ENCODE results near the gene TTC13. TPM values are rescaled to one million over a fixed set of nuclear protein-coding genes. Genes with fewer than 3 reads are reported as not detected.

The TTC13 gene
- total RNA-seq, 1 donor from 2014 or later, result 20.7 TPM

- intact Hi-C loops (cut with micrococcal nuclease), result no loop called here
- Mint-ChIP-seq H3K27me3 (ENCODE audit: insufficient read depth) (peaks cover 16% of the 10 kb centered on the region), H3K27ac (no peak overlapping the region), H3K9me3 (no peaks in the 10 kb centered on the region), H3K4me3 (no peak overlapping the region), H3K4me1 (ENCODE audit: low read depth) (no peaks in the 10 kb centered on the region), H3K36me3 (ENCODE audit: low read depth) (no peaks in the 10 kb centered on the region)
- no peak for DNase-seq (ENCODE audit: low spot score)
Measured at GRCh38 chr1:230892018-230892491, 86.6 kb downstream of the TTC13 start.

GRCh38 chr1:230891413-230891812, 87.2 kb downstream of the TTC13 start:
- H3K36me3 Mint-ChIP-seq (ENCODE audit: low read depth), result no peaks in the 10 kb centered on the region
- H3K4me1 Mint-ChIP-seq (ENCODE audit: low read depth), result no peaks in the 10 kb centered on the region
- H3K27ac Mint-ChIP-seq, result no peak overlapping the region
- intact Hi-C loops (cut with micrococcal nuclease), result no loop called here
- no peak overlapping the region for H3K4me3 Mint-ChIP-seq
- H3K9me3 Mint-ChIP-seq, result no peaks in the 10 kb centered on the region
- DNase-seq (ENCODE audit: low spot score), result no peak
- H3K27me3 Mint-ChIP-seq (ENCODE audit: insufficient read depth), result peaks cover 16% of the 10 kb centered on the region

GRCh38 chr1:230884646-230885045, 94.0 kb downstream of the TTC13 start:
- H3K36me3 Mint-ChIP-seq (ENCODE audit: low read depth), result no peaks in the 10 kb centered on the region
- no peaks in the 10 kb centered on the region for H3K4me1 Mint-ChIP-seq (ENCODE audit: low read depth)
- peaks cover 21% of the 10 kb centered on the region for H3K27me3 Mint-ChIP-seq (ENCODE audit: insufficient read depth)
- H3K4me3 Mint-ChIP-seq, result no peak overlapping the region
- intact Hi-C loops (cut with micrococcal nuclease), result no loop called here
- DNase-seq (ENCODE audit: low spot score), result no peak
- no peak overlapping the region for H3K27ac Mint-ChIP-seq
- H3K9me3 Mint-ChIP-seq, result peaks cover 4% of the 10 kb centered on the region

- H3K4me1 Mint-ChIP-seq (ENCODE audit: low read depth), result no peaks in the 10 kb centered on the region
- H3K27me3 Mint-ChIP-seq (ENCODE audit: insufficient read depth), result peaks cover 25% of the 10 kb centered on the region
- no peaks in the 10 kb centered on the region for H3K36me3 Mint-ChIP-seq (ENCODE audit: low read depth)
- H3K27ac Mint-ChIP-seq, result no peak overlapping the region
- H3K4me3 Mint-ChIP-seq, result no peak overlapping the region
- intact Hi-C loops (cut with micrococcal nuclease), result no loop called here
- peaks cover 4% of the 10 kb centered on the region for H3K9me3 Mint-ChIP-seq
- no peak for DNase-seq (ENCODE audit: low spot score)
Measured at GRCh38 chr1:230883967-230884366, 94.7 kb downstream of the TTC13 start.

- Mint-ChIP-seq H3K4me1 (ENCODE audit: low read depth) (no peaks in the 10 kb centered on the region), H3K36me3 (ENCODE audit: low read depth) (no peaks in the 10 kb centered on the region), H3K4me3 (no peak overlapping the region), H3K27ac (no peak overlapping the region), H3K27me3 (ENCODE audit: insufficient read depth) (peaks cover 42% of the 10 kb centered on the region), H3K9me3 (no peaks in the 10 kb centered on the region)
- DNase-seq (ENCODE audit: low spot score), result no peak
- intact Hi-C loops (cut with micrococcal nuclease), result no loop called here
Measured at GRCh38 chr1:230879778-230880177, 98.9 kb downstream of the TTC13 start.

- H3K4me1 Mint-ChIP-seq (ENCODE audit: low read depth), result no peaks in the 10 kb centered on the region
- H3K9me3 Mint-ChIP-seq, result no peaks in the 10 kb centered on the region
- H3K27ac Mint-ChIP-seq, result no peak overlapping the region
- H3K36me3 Mint-ChIP-seq (ENCODE audit: low read depth), result no peaks in the 10 kb centered on the region
- DNase-seq (ENCODE audit: low spot score), result no peak
- no peak overlapping the region for H3K4me3 Mint-ChIP-seq
- H3K27me3 Mint-ChIP-seq (ENCODE audit: insufficient read depth), result peaks cover 43% of the 10 kb centered on the region
- intact Hi-C loops (cut with micrococcal nuclease), result no loop called here
Measured at GRCh38 chr1:230878591-230878990, 100.1 kb downstream of the TTC13 start.

GRCh38 chr1:230877924-230878590, 100.6 kb downstream of the TTC13 start:
- intact Hi-C loops (cut with micrococcal nuclease), result no loop called here
- H3K27me3 Mint-ChIP-seq (ENCODE audit: insufficient read depth), result peaks cover 43% of the 10 kb centered on the region

GRCh38 chr1:230877146-230877923, 101.3 kb downstream of the TTC13 start:
- no peak overlapping the region for H3K4me3 Mint-ChIP-seq
- H3K27ac Mint-ChIP-seq, result no peak overlapping the region
- DNase-seq (ENCODE audit: low spot score), result no peak
- H3K4me1 Mint-ChIP-seq (ENCODE audit: low read depth), result no peaks in the 10 kb centered on the region
- H3K27me3 Mint-ChIP-seq (ENCODE audit: insufficient read depth), result peaks cover 42% of the 10 kb centered on the region
- intact Hi-C loops (cut with micrococcal nuclease), result no loop called here
- H3K9me3 Mint-ChIP-seq, result no peaks in the 10 kb centered on the region
- H3K36me3 Mint-ChIP-seq (ENCODE audit: low read depth), result no peaks in the 10 kb centered on the region

More at GRCh38 chr1:230877924-230878590, 100.6 kb downstream of the TTC13 start:
- no peak overlapping the region for H3K27ac Mint-ChIP-seq
- H3K9me3 Mint-ChIP-seq, result no peaks in the 10 kb centered on the region
- DNase-seq (ENCODE audit: low spot score), result no peak
- H3K36me3 Mint-ChIP-seq (ENCODE audit: low read depth), result no peaks in the 10 kb centered on the region
- H3K4me1 Mint-ChIP-seq (ENCODE audit: low read depth), result no peaks in the 10 kb centered on the region
- no peak overlapping the region for H3K4me3 Mint-ChIP-seq

- H3K27ac Mint-ChIP-seq, result no peak overlapping the region
- intact Hi-C loops (cut with micrococcal nuclease), result no loop called here
- H3K27me3 Mint-ChIP-seq (ENCODE audit: insufficient read depth), result peaks cover 41% of the 10 kb centered on the region
- no peak for DNase-seq (ENCODE audit: low spot score)
- no peaks in the 10 kb centered on the region for H3K4me1 Mint-ChIP-seq (ENCODE audit: low read depth)
- no peaks in the 10 kb centered on the region for H3K36me3 Mint-ChIP-seq (ENCODE audit: low read depth)
- H3K9me3 Mint-ChIP-seq, result no peaks in the 10 kb centered on the region
- no peak overlapping the region for H3K4me3 Mint-ChIP-seq
Measured at GRCh38 chr1:230876660-230877059, 102.0 kb downstream of the TTC13 start.

GRCh38 chr1:230875370-230875769, 103.3 kb downstream of the TTC13 start:
- Mint-ChIP-seq H3K36me3 (ENCODE audit: low read depth) (no peaks in the 10 kb centered on the region), H3K4me3 (no peak overlapping the region), H3K27ac (no peak overlapping the region), H3K4me1 (ENCODE audit: low read depth) (no peaks in the 10 kb centered on the region), H3K9me3 (no peaks in the 10 kb centered on the region), H3K27me3 (ENCODE audit: insufficient read depth) (peaks cover 47% of the 10 kb centered on the region)
- intact Hi-C loops (cut with micrococcal nuclease), result no loop called here
- DNase-seq (ENCODE audit: low spot score), result no peak

GRCh38 chr1:230870916-230871315, 107.7 kb downstream of the TTC13 start:
- Mint-ChIP-seq H3K27ac (no peak overlapping the region), H3K27me3 (ENCODE audit: insufficient read depth) (peaks cover 44% of the 10 kb centered on the region), H3K9me3 (no peaks in the 10 kb centered on the region), H3K4me1 (ENCODE audit: low read depth) (peaks cover 17% of the 10 kb centered on the region), H3K4me3 (no peak overlapping the region), H3K36me3 (ENCODE audit: low read depth) (no peaks in the 10 kb centered on the region)
- intact Hi-C loops (cut with micrococcal nuclease), result no loop called here
- no peak for DNase-seq (ENCODE audit: low spot score)

GRCh38 chr1:230869500-230869899, 109.2 kb downstream of the TTC13 start:
- Mint-ChIP-seq H3K9me3 (no peaks in the 10 kb centered on the region), H3K36me3 (ENCODE audit: low read depth) (no peaks in the 10 kb centered on the region), H3K4me1 (ENCODE audit: low read depth) (peaks cover 18% of the 10 kb centered on the region), H3K4me3 (peak overlapping the region; percentile 83), H3K27me3 (ENCODE audit: insufficient read depth) (peaks cover 41% of the 10 kb centered on the region), H3K27ac (no peak overlapping the region)
- no peak for DNase-seq (ENCODE audit: low spot score)
- intact Hi-C loops (cut with micrococcal nuclease), result loop anchor here (2.0 to 10.0 kb wide), 7 partner anchors 117 to 1245 kb away; partner anchors contain the start of genes COG2, EGLN1, EXOC8 and SPRTN

- Mint-ChIP-seq H3K27ac (peak overlapping the region; percentile 80), H3K4me1 (ENCODE audit: low read depth) (peaks cover 23% of the 10 kb centered on the region), H3K36me3 (ENCODE audit: low read depth) (no peaks in the 10 kb centered on the region), H3K9me3 (no peaks in the 10 kb centered on the region), H3K4me3 (peak overlapping the region; percentile 83), H3K27me3 (ENCODE audit: insufficient read depth) (peaks cover 39% of the 10 kb centered on the region)
- intact Hi-C loops (cut with micrococcal nuclease), result loop anchor here (1.0 to 10.0 kb wide), 10 partner anchors 110 to 1244 kb away; partner anchors contain the start of genes ARV1, COG2, EGLN1 and EXOC8
- DNase-seq (ENCODE audit: low spot score), result no peak
Measured at GRCh38 chr1:230868736-230869385, 109.8 kb downstream of the TTC13 start.
